HepG2 (cell line): ENCODE results near the gene HYOU1. TPM values are rescaled to one million over a fixed set of nuclear protein-coding genes. Genes with fewer than 3 reads are reported as not detected.

Experiments
- BHLHE40 ChIP-seq: IDR thresholded peaks from 2 replicates; pipeline ENCODE4 v1.6.1; 2011; ENCODE audit warnings: low read length, improper control_type of control experiment
- ELF3 ChIP-seq: IDR thresholded peaks from 2 replicates; pipeline ENCODE4 v1.6.1; 2016; ENCODE audit warnings: missing genetic modification reagents, missing compliant biosample characterization
- ESRRA ChIP-seq: sonication (generic); formaldehyde crosslinking; IDR thresholded peaks from 2 replicates; pipeline ENCODE4 v1.5.1; 2020; ENCODE audit warnings: mild to moderate bottlenecking, low read depth, missing genetic modification reagents
- HNF4A ChIP-seq: sonication (generic); formaldehyde crosslinking; IDR thresholded peaks from 2 replicates; pipeline ENCODE4 v1.4.0; 2020; ENCODE audit warnings: missing genetic modification reagents
- KAT2B ChIP-seq: fragments of 150-350 bp; IDR thresholded peaks from 2 replicates; pipeline ENCODE4 v1.6.1; 2014; ENCODE audit warnings: low read depth, low read length, borderline replicate concordance
- KLF6 ChIP-seq: IDR thresholded peaks from 2 replicates; pipeline ENCODE4 v1.8.0; 2016; ENCODE audit warnings: missing biosample characterization, missing genetic modification reagents
- MAFG ChIP-seq: sonication (generic); formaldehyde crosslinking; IDR thresholded peaks from 2 replicates; pipeline ENCODE4 v1.5.1; 2020; ENCODE audit warnings: mild to moderate bottlenecking, missing genetic modification reagents
- MBNL3 ChIP-seq: fragments of 250-450 bp; sonication (Bioruptor Pico); conservative IDR thresholded peaks from 2 replicates; pipeline ENCODE4 v1.8.0; 2022; ENCODE audit warnings: mild to moderate bottlenecking, inconsistent platforms
- MZF1 ChIP-seq: sonication (generic); formaldehyde crosslinking; IDR thresholded peaks from 2 replicates; pipeline ENCODE4 v1.8.1; 2023; ENCODE audit warnings: mild to moderate bottlenecking, missing genetic modification reagents, borderline replicate concordance
- RARA ChIP-seq: IDR thresholded peaks from 2 replicates; pipeline ENCODE4 v1.6.1; 2016; ENCODE audit warnings: missing genetic modification reagents, missing compliant biosample characterization
- SOX5 ChIP-seq: IDR thresholded peaks from 2 replicates; pipeline ENCODE4 v1.6.1; 2016; ENCODE audit warnings: borderline replicate concordance
- SUZ12 ChIP-seq: fragments of 150-350 bp; IDR thresholded peaks from 2 replicates; pipeline ENCODE4 v1.6.1; 2014; ENCODE audit warnings: low read depth, low read length
- ZKSCAN8 ChIP-seq: IDR thresholded peaks from 2 replicates; pipeline ENCODE4 v1.6.1; 2016; ENCODE audit warnings: borderline replicate concordance, missing genetic modification reagents, missing compliant biosample characterization
- ZNF121 ChIP-seq: sonication (generic); formaldehyde crosslinking; IDR thresholded peaks from 2 replicates; pipeline ENCODE4 v1.5.0; 2020; ENCODE audit warnings: mild to moderate bottlenecking, missing genetic modification reagents
- ZNF17 ChIP-seq: sonication (generic); formaldehyde crosslinking; IDR thresholded peaks from 2 replicates; pipeline ENCODE4 v1.5.0; 2020; ENCODE audit warnings: mild to moderate bottlenecking, missing genetic modification reagents
- ZNF235 ChIP-seq: sonication (generic); formaldehyde crosslinking; IDR thresholded peaks from 2 replicates; pipeline ENCODE4 v1.8.1; 2023; ENCODE audit warnings: mild to moderate bottlenecking, missing genetic modification reagents, borderline replicate concordance
- ZNF24 ChIP-seq: fragments of 450-650 bp; IDR thresholded peaks from 2 replicates; pipeline ENCODE4 v1.6.1; 2017; ENCODE audit warnings: antibody characterized with exemption, mild to moderate bottlenecking
- polyA plus RNA-seq, 8 experiments: library from polyadenylated mRNA; depleted of rRNA in 3 of 8; stranded (reverse) in 7 of 8; unstranded in 1 of 8; fragments of >200 nt; fragmentation: Illumina TruSeq in 4 of 8; extraction: Trizol in 4 of 8; gene quantifications; 2 replicates each; pipeline versions ENCODE4 v1.2.1 to v1.2.3, GENCODE V29; 2011 to 2016; ENCODE audit warnings: low read depth in 4 of 8, missing spikeins in 1 of 8, mixed read lengths in 1 of 8; ENCODE audit not compliant: insufficient read depth in 1 of 8
- total RNA-seq, 5 experiments: library from RNA; depleted of rRNA; stranded (reverse); fragments of >200 nt; fragmentation: Illumina TruSeq; extraction: Trizol; gene quantifications; 2 replicates each; pipeline ENCODE4 v1.2.3, GENCODE V29; 2016; ENCODE audit warnings: low read depth in 1 of 5
- TF ChIP-seq, protein P1 (sequence below): sonication (generic); formaldehyde crosslinking; IDR thresholded peaks from 2 replicates; pipeline ENCODE4 v1.8.0; 2022; ENCODE audit warnings: mild to moderate bottlenecking, missing genetic modification reagents
- TF ChIP-seq, protein P2 (sequence below): sonication (generic); formaldehyde crosslinking; IDR thresholded peaks from 2 replicates; pipeline ENCODE4 v1.4.0; 2020; ENCODE audit warnings: missing genetic modification reagents, borderline replicate concordance
- TF ChIP-seq, protein P3 (sequence below): sonication (generic); formaldehyde crosslinking; IDR thresholded peaks from 2 replicates; pipeline ENCODE4 v1.4.0; 2020; ENCODE audit warnings: low read depth, mild to moderate bottlenecking, missing genetic modification reagents
- TF ChIP-seq, protein P4 (sequence below): IDR thresholded peaks from 2 replicates; pipeline ENCODE4 v1.6.1; 2016; ENCODE audit warnings: missing compliant biosample characterization, missing genetic modification reagents, borderline replicate concordance

HYOU1 gene
- total and polyA plus RNA-seq, 2 of the 13 experiments (the other 11 are each of a cell fraction or from before 2014, with no cell fraction given), result 127 to 155 TPM

DNA sequence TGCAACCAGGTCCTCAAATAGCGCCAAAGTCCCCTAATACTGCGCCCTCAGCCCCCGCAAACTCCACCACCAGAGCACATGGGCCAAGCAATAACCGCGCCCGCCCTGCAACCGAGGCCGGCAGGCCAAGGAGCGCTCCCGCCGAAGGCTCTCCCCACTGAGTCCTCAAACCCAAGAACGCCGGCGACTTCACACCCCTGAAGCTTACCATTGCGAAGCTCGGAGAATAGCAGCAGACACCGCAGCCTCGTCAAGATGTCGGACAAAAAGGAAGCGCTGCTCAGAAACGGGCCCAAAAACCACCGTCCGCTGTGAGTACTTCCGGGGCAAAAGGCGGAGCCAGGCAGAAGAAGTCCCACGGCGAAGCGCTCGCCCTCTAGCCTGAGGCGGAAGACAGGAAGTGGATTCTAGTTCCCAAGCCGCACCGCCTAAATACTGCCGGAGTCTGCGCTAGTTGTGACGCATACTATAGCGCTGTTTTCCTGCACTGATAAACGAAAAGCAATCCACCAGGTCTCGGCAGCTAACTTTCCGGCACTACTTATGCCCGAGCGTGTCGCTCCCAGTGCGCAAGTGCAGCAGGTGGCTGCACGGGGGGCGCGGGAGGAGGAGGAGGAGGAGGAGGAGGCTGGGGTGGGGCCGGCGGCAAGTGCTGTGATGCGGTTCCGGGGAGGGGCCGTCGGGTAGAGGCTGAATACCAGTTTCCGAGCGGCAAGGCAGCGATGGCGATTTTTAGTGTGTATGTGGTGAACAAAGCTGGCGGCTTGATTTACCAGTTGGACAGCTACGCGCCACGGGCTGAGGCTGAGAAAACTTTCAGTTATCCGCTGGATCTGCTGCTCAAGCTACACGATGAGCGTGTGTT is 38.7 kb downstream of the HYOU1 start, which contains the start of the genes RPS25 and TRAPPC4 (continued):
- TF ChIP-seq, protein P1, sequence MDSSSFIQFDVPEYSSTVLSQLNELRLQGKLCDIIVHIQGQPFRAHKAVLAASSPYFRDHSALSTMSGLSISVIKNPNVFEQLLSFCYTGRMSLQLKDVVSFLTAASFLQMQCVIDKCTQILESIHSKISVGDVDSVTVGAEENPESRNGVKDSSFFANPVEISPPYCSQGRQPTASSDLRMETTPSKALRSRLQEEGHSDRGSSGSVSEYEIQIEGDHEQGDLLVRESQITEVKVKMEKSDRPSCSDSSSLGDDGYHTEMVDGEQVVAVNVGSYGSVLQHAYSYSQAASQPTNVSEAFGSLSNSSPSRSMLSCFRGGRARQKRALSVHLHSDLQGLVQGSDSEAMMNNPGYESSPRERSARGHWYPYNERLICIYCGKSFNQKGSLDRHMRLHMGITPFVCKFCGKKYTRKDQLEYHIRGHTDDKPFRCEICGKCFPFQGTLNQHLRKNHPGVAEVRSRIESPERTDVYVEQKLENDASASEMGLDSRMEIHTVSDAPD, result no peak; the same call in 1 of the 2 replicates
- TF ChIP-seq ZNF17 (CRISPR knock-in tag), result no peak
- TF ChIP-seq SOX5, result peak; percentile 15; the same call in 1 of the 2 replicates
- no peak for TF ChIP-seq KAT2B
- no peak for TF ChIP-seq SUZ12
- TF ChIP-seq, protein P2, sequence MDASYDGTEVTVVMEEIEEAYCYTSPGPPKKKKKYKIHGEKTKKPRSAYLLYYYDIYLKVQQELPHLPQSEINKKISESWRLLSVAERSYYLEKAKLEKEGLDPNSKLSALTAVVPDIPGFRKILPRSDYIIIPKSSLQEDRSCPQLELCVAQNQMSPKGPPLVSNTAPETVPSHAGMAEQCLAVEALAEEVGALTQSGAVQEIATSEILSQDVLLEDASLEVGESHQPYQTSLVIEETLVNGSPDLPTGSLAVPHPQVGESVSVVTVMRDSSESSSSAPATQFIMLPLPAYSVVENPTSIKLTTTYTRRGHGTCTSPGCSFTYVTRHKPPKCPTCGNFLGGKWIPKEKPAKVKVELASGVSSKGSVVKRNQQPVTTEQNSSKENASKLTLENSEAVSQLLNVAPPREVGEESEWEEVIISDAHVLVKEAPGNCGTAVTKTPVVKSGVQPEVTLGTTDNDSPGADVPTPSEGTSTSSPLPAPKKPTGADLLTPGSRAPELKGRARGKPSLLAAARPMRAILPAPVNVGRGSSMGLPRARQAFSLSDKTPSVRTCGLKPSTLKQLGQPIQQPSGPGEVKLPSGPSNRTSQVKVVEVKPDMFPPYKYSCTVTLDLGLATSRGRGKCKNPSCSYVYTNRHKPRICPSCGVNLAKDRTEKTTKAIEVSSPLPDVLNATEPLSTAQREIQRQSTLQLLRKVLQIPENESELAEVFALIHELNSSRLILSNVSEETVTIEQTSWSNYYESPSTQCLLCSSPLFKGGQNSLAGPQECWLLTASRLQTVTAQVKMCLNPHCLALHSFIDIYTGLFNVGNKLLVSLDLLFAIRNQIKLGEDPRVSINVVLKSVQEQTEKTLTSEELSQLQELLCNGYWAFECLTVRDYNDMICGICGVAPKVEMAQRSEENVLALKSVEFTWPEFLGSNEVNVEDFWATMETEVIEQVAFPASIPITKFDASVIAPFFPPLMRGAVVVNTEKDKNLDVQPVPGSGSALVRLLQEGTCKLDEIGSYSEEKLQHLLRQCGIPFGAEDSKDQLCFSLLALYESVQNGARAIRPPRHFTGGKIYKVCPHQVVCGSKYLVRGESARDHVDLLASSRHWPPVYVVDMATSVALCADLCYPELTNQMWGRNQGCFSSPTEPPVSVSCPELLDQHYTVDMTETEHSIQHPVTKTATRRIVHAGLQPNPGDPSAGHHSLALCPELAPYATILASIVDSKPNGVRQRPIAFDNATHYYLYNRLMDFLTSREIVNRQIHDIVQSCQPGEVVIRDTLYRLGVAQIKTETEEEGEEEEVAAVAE (CRISPR knock-in tag), result 0 out of 2 replicates have a peak, but pooled peaks have one; percentile 33
- TF ChIP-seq ESRRA (CRISPR knock-in tag), result no peak
- TF ChIP-seq, protein P3, sequence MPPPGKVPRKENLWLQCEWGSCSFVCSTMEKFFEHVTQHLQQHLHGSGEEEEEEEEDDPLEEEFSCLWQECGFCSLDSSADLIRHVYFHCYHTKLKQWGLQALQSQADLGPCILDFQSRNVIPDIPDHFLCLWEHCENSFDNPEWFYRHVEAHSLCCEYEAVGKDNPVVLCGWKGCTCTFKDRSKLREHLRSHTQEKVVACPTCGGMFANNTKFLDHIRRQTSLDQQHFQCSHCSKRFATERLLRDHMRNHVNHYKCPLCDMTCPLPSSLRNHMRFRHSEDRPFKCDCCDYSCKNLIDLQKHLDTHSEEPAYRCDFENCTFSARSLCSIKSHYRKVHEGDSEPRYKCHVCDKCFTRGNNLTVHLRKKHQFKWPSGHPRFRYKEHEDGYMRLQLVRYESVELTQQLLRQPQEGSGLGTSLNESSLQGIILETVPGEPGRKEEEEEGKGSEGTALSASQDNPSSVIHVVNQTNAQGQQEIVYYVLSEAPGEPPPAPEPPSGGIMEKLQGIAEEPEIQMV (CRISPR knock-in tag), result peak; percentile 72
- peak; percentile 39; the same call in 1 of the 2 replicates for TF ChIP-seq ZNF121 (CRISPR knock-in tag)
- no peak for TF ChIP-seq BHLHE40
- no peak for TF ChIP-seq ZKSCAN8
- no peak for TF ChIP-seq MZF1
- no peak for TF ChIP-seq MAFG (CRISPR knock-in tag)
- peak; percentile 85 for TF ChIP-seq ELF3 (CRISPR knock-in tag)
- TF ChIP-seq, protein P4, sequence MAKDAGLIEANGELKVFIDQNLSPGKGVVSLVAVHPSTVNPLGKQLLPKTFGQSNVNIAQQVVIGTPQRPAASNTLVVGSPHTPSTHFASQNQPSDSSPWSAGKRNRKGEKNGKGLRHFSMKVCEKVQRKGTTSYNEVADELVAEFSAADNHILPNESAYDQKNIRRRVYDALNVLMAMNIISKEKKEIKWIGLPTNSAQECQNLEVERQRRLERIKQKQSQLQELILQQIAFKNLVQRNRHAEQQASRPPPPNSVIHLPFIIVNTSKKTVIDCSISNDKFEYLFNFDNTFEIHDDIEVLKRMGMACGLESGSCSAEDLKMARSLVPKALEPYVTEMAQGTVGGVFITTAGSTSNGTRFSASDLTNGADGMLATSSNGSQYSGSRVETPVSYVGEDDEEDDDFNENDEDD, result peak; percentile 20; the same call in 1 of the 2 replicates
- TF ChIP-seq ZNF235, result peak; percentile 29; the same call in 1 of the 2 replicates
- no peak; the same call in 1 of the 2 replicates for TF ChIP-seq RARA (CRISPR knock-in tag)
- TF ChIP-seq HNF4A (CRISPR knock-in tag), result peak; percentile 40; the same call in 1 of the 2 replicates
- TF ChIP-seq ZNF24, result no peak
- no peak for TF ChIP-seq KLF6 (CRISPR knock-in tag)
- no peak for TF ChIP-seq MBNL3 (CRISPR knock-in tag)
